H1 (cell line): Measurements from ENCODE around the gene TAS2R16. TPM values are rescaled to one million over a fixed set of nuclear protein-coding genes. Genes with fewer than 3 reads are reported as not detected.
A peak's percentile ranks its signal among the peaks of the same experiment; 100 is the strongest.

Experiments
- CTCF ChIA-PET: fragments of 300-600 bp; sonication (Branson Sonifier 250); formaldehyde crosslinking; loops from one replicate; lab custom pipeline; 2021; ENCODE audit not compliant: partially characterized antibody; lab: Charles Lee
- POLR2A ChIA-PET: fragments of 300-600 bp; sonication (Branson Sonifier 250); formaldehyde crosslinking; loops from one replicate; lab custom pipeline; 2021; ENCODE audit warnings: inconsistent platforms; ENCODE audit not compliant: partially characterized antibody; lab: Charles Lee
- DNase-seq, 2 experiments: peaks; one replicate each; pipeline versions ENCODE4 v3.0.0 to v3.0.0-alpha.2; 2010 to 2022; ENCODE audit warnings: low spot score in 2 of 2, low read depth in 1 of 2, mixed read lengths in 1 of 2
- FAIRE-seq: peaks from 2 replicates; lab custom pipeline; 2011; peaks lifted over from hg19 to GRCh38; lab: Jason Lieb, UNC
- H2AFZ ChIP-seq: 2 replicates; pipeline ENCODE4 v1.8.1; 2012; ENCODE audit warnings: low read length, inconsistent platforms
- H2AK5ac ChIP-seq: 2 replicates; pipeline ENCODE4 v1.6.1; 2013; ENCODE audit warnings: low read depth, low read length
- H2BK120ac ChIP-seq: replicated peaks from 2 replicates; pipeline ENCODE3; 2013; ENCODE audit warnings: low read depth, low read length, inconsistent platforms
- H2BK12ac ChIP-seq: 2 replicates; pipeline ENCODE4 v1.6.1; 2013; ENCODE audit warnings: low read depth, low read length
- H2BK15ac ChIP-seq: 2 replicates; pipeline ENCODE4 v1.6.1; 2013; ENCODE audit warnings: low read length
- H2BK20ac ChIP-seq: 2 replicates; pipeline ENCODE4 v1.6.1; 2013; ENCODE audit warnings: low read length
- H2BK5ac ChIP-seq: 2 replicates; pipeline ENCODE4 v1.6.1; 2013; ENCODE audit warnings: low read depth, low read length
- H3K14ac ChIP-seq: 2 replicates; pipeline ENCODE4 v1.6.1; 2013; ENCODE audit warnings: inconsistent platforms; ENCODE audit not compliant: insufficient read length
- H3K18ac ChIP-seq: 2 replicates; pipeline ENCODE4 v1.6.1; 2013; ENCODE audit warnings: low read length; ENCODE audit errors: extremely low read depth
- H3K23ac ChIP-seq: 2 replicates; pipeline ENCODE4 v1.6.1; 2013; ENCODE audit warnings: inconsistent platforms; ENCODE audit not compliant: insufficient read length
- H3K23me2 ChIP-seq: 2 replicates; pipeline ENCODE4 v1.6.1; 2013; ENCODE audit warnings: low read depth, low read length
- H3K27ac ChIP-seq: 2 replicates; pipeline ENCODE4 v1.6.1; 2011; ENCODE audit warnings: low read depth, low read length, inconsistent platforms
- H3K27me3 ChIP-seq, 4 experiments: replicated peaks in 1 of 4; 1 replicate in 1 of 4; 2 replicates in 3 of 4; pipeline versions ENCODE4 v1.6.1 to v1.8.1; 2011 to 2013; ENCODE audit warnings: low read length in 3 of 4, mild to moderate bottlenecking in 3 of 4, inconsistent platforms in 2 of 4, mixed read lengths in 2 of 4, moderate library complexity in 1 of 4; ENCODE audit not compliant: control insufficient read depth in 3 of 4, insufficient read depth in 3 of 4; ENCODE audit errors: extremely low read depth in 1 of 4
- H3K36me3 ChIP-seq, 4 experiments: 2 replicates each; pipeline versions ENCODE4 v1.6.1 to v1.8.1; 2011 to 2013; ENCODE audit warnings: mild to moderate bottlenecking in 4 of 4, low read length in 3 of 4, moderate library complexity in 2 of 4, control low read depth in 1 of 4, inconsistent platforms in 1 of 4; ENCODE audit not compliant: insufficient read depth in 4 of 4, control insufficient read depth in 2 of 4
- H3K4ac ChIP-seq: replicated peaks from 2 replicates; pipeline ENCODE3; 2013; ENCODE audit warnings: low read length, low read depth, mixed read lengths, inconsistent platforms; ENCODE audit not compliant: insufficient read length
- H3K4me1 ChIP-seq, 4 experiments: replicated peaks in 1 of 4; 1 replicate in 1 of 4; 2 replicates in 3 of 4; pipeline versions ENCODE4 v1.6.1 to v1.8.1; 2011 to 2013; ENCODE audit warnings: low read length in 3 of 4, inconsistent platforms in 2 of 4, mixed read lengths in 1 of 4; ENCODE audit not compliant: insufficient read depth in 4 of 4, control insufficient read depth in 3 of 4
- H3K4me2 ChIP-seq, 2 experiments: 2 replicates each; pipeline versions ENCODE4 v1.6.1 to v1.8.1; 2011 to 2013; ENCODE audit warnings: low read depth in 2 of 2, low read length in 2 of 2, control low read depth in 1 of 2, inconsistent platforms in 1 of 2, mild to moderate bottlenecking in 1 of 2; ENCODE audit not compliant: insufficient read depth in 1 of 2
- H3K4me3 ChIP-seq, 4 experiments: fragments of 200-600, 300-600 bp in 1 of 4; sonication (generic), shearing (Covaris generic), sonication (Bioruptor Twin) in 1 of 4; 2 replicates each; pipeline versions ENCODE4 v1.5.1 to v1.8.1; 2011 to 2016; ENCODE audit warnings: low read length in 4 of 4, low read depth in 3 of 4, control low read depth in 2 of 4, inconsistent platforms in 2 of 4, mild to moderate bottlenecking in 2 of 4, mixed read lengths in 1 of 4, moderate library complexity in 1 of 4; ENCODE audit not compliant: insufficient read depth in 2 of 4; ENCODE audit errors: extremely low read depth in 1 of 4
- H3K56ac ChIP-seq: replicated peaks from 2 replicates; pipeline ENCODE3; 2013; ENCODE audit warnings: low read depth, mild to moderate bottlenecking, mixed read lengths, low read length, inconsistent platforms; ENCODE audit not compliant: insufficient read length
- H3K79me1 ChIP-seq: 2 replicates; pipeline ENCODE4 v1.6.1; 2013; ENCODE audit warnings: low read depth, low read length, control low read depth
- H3K79me2 ChIP-seq, 2 experiments: 2 replicates each; pipeline versions ENCODE4 v1.6.1 to v1.8.1; 2012 to 2013; ENCODE audit warnings: low read length in 2 of 2, mild to moderate bottlenecking in 2 of 2, inconsistent platforms in 1 of 2; ENCODE audit not compliant: insufficient read depth in 2 of 2, control insufficient read depth in 1 of 2
- H3K9ac ChIP-seq, 4 experiments: replicated peaks in 1 of 4; 1 replicate in 1 of 4; 2 replicates in 3 of 4; pipeline versions ENCODE4 v1.6.1 to v1.8.1; 2011 to 2013; ENCODE audit warnings: low read depth in 3 of 4, low read length in 3 of 4, control low read depth in 2 of 4, mild to moderate bottlenecking in 2 of 4, moderate library complexity in 2 of 4, inconsistent platforms in 1 of 4; ENCODE audit errors: extremely low read depth in 1 of 4
- H3K9me3 ChIP-seq, 2 experiments: 2 replicates each; pipeline versions ENCODE4 v1.6.1 to v1.8.1; 2012 to 2013; ENCODE audit warnings: mild to moderate bottlenecking in 2 of 2, moderate library complexity in 2 of 2, control low read depth in 1 of 2, inconsistent platforms in 1 of 2, low read depth in 1 of 2, low read length in 1 of 2, mixed read lengths in 1 of 2; ENCODE audit not compliant: insufficient read depth in 2 of 2
- H4K20me1 ChIP-seq, 2 experiments: replicated peaks in 1 of 2; 2 replicates each; pipeline versions ENCODE3 to v1.8.1; 2011 to 2013; ENCODE audit warnings: inconsistent platforms in 2 of 2, low read length in 2 of 2, mild to moderate bottlenecking in 1 of 2; ENCODE audit not compliant: insufficient read depth in 2 of 2, control insufficient read depth in 1 of 2
- H4K5ac ChIP-seq: 2 replicates; pipeline ENCODE4 v1.6.1; 2013; ENCODE audit warnings: low read length, low read depth, mixed read lengths, inconsistent platforms; ENCODE audit not compliant: insufficient read length
- H4K8ac ChIP-seq: 2 replicates; pipeline ENCODE4 v1.8.0; 2013; ENCODE audit warnings: mild to moderate bottlenecking, moderate library complexity, low read length, inconsistent platforms; ENCODE audit not compliant: insufficient read depth; ENCODE audit errors: extremely low read depth
- H4K91ac ChIP-seq: replicated peaks from 2 replicates; pipeline ENCODE3; 2013; ENCODE audit warnings: low read length, mixed read lengths, inconsistent platforms; ENCODE audit not compliant: insufficient read length
- CREB1 ChIP-seq: IDR thresholded peaks from 2 replicates; pipeline ENCODE4 v1.6.1; 2012; ENCODE audit warnings: inconsistent platforms
- FOSL1 ChIP-seq: IDR thresholded peaks from 2 replicates; pipeline ENCODE4 v1.6.1; 2011; ENCODE audit warnings: mild to moderate bottlenecking, low read depth, low read length, moderate library complexity; ENCODE audit not compliant: insufficient read depth
- MAFK ChIP-seq: IDR thresholded peaks from 2 replicates; pipeline ENCODE4 v1.6.1; 2012; ENCODE audit warnings: low read depth, mild to moderate bottlenecking, improper control_type of control experiment, low read length
- PHF8 ChIP-seq: fragments of 200-600 bp; sonication (generic); conservative IDR thresholded peaks from 2 replicates; pipeline ENCODE4 v1.7.1; 2012; ENCODE audit warnings: low read depth, mild to moderate bottlenecking, inconsistent platforms, low read length, moderate library complexity
- POLR2AphosphoS5 ChIP-seq: IDR thresholded peaks from 2 replicates; pipeline ENCODE4 v1.6.1; 2011; ENCODE audit warnings: low read depth, low read length
- POU5F1 ChIP-seq: IDR thresholded peaks from 2 replicates; pipeline ENCODE4 v1.6.1; 2011; ENCODE audit warnings: low read depth, mild to moderate bottlenecking, low read length, moderate library complexity
- RBBP5 ChIP-seq: IDR thresholded peaks from 2 replicates; pipeline ENCODE4 v1.7.1; 2012; ENCODE audit warnings: low read depth, mild to moderate bottlenecking, inconsistent platforms, low read length, moderate library complexity, borderline replicate concordance
- RNF2 ChIP-seq: fragments of 200-900, 300-1000 bp; sonication (generic); IDR thresholded peaks from 2 replicates; pipeline ENCODE4 v1.7.1; 2016; ENCODE audit warnings: borderline replicate concordance, low read depth, mild to moderate bottlenecking, antibody characterized with exemption, low read length; ENCODE audit not compliant: poor library complexity, severe bottlenecking; ENCODE audit errors: missing control alignments
- WGBS, 2 experiments: shearing (Covaris generic) in 1 of 2; methylation state at CpG; one replicate each; pipeline versions ENCODE4 v1.1.6 to v1.1.7; 2013 to 2015; ENCODE audit warnings: low lambda C conversion rate in 2 of 2, mixed read lengths in 2 of 2, inconsistent platforms in 1 of 2, low coverage in 1 of 2, missing lambda C conversion rate in 1 of 2; ENCODE audit not compliant: insufficient replicate concordance in 2 of 2, insufficient coverage in 1 of 2, insufficient read length in 1 of 2; ENCODE audit errors: extremely low coverage in 1 of 2, missing lambda C conversion rate in 1 of 2; 5-methylcytosine and 5-hydroxymethylcytosine counted together
- polyA plus RNA-seq, 7 experiments: library from polyadenylated mRNA; depleted of rRNA in 3 of 7; stranded (reverse) in 5 of 7; unstranded in 2 of 7; fragments of >200 nt in 5 of 7; fragments of 200-250 nt in 2 of 7; gene quantifications; 1 replicate in 5 of 7; 2 replicates in 1 of 7; 4 replicates in 1 of 7; pipeline versions ENCODE4 v1.2.1 to v1.2.3, GENCODE V29; 2011 to 2013; ENCODE audit warnings: missing spikeins in 2 of 7, mixed read lengths in 2 of 7
- total RNA-seq: library from RNA; stranded (reverse); fragmentation: NEBNext Ultra II Directional; extraction: Animal tissue kit (Norgen Biotek cat#: 25700); gene quantifications from 2 replicates; pipeline ENCODE4 v1.2.1, GENCODE V29; 2021
- TF ChIP-seq, protein P1 (sequence below): IDR thresholded peaks from 2 replicates; pipeline ENCODE4 v1.6.1; 2012; ENCODE audit warnings: low read length, inconsistent platforms
- TF ChIP-seq, protein P2 (sequence below): IDR thresholded peaks from 2 replicates; pipeline ENCODE4 v1.6.1; 2011; ENCODE audit warnings: low read length, improper control_type of control experiment
- TF ChIP-seq, protein P3 (sequence below): IDR thresholded peaks from 2 replicates; pipeline ENCODE4 v1.6.1; 2012; ENCODE audit warnings: inconsistent platforms

The TAS2R16 gene
- total and polyA plus RNA-seq, 2 of the 8 experiments (the other 6 are each of a cell fraction or from before 2014, with no cell fraction given), result not detected

DNA sequence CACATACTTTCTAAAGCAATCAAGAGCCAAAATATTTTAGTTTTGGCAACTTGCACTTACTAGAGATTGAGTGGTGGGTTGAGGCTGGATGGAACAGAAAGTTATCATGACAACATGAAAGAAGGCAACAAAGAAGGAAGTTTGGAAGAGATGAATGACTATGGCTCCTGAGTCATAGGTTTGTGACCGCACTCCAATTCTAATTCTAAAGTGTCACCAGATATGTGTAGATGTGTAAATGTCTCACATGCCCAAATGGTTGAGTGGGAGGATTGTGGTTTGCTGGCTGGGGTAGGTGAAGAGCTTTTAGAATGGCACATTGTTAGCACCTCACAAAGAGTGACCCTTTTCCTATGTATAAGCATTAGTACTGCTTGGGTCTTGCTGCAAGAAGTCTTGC, 20.2 kb downstream of the TAS2R16 start:
- no peak overlapping the region for H3K27ac ChIP-seq
- FAIRE-seq (no peak), DNase-seq (no peak)
- H4K20me1 ChIP-seq, result no peaks in the 10 kb centered on the region
- H3K4me2 ChIP-seq, result no peak overlapping the region
- no peak overlapping the region for H3K4me3 ChIP-seq
- H3K23me2 ChIP-seq, result no peaks in the 10 kb centered on the region
- H4K8ac ChIP-seq, result no peak overlapping the region
- H2BK120ac ChIP-seq, result no peak overlapping the region
- no peak overlapping the region for H3K56ac ChIP-seq
- H2AFZ ChIP-seq, result no peak overlapping the region
- H3K36me3 ChIP-seq, result no peaks in the 10 kb centered on the region
- H3K27me3 ChIP-seq, result no peaks in the 10 kb centered on the region
- H2BK20ac ChIP-seq, result no peak overlapping the region
- H3K14ac ChIP-seq, result no peak overlapping the region
- H3K18ac ChIP-seq, result no peak overlapping the region
- H2BK5ac ChIP-seq, result no peak overlapping the region
- H3K4me1 ChIP-seq, result peaks cover 0 to 3% (median 0%) of the 10 kb centered on the region in 4 experiments; a peak in 1 of 7 replicates
- H4K5ac ChIP-seq, result no peak overlapping the region
- 100% methylated on average over 1 of the region's 1 CpG; no CpG with 5 or more reads in 1 of the 2 experiments for WGBS, 2 experiments
- H3K23ac ChIP-seq, result peak overlapping the region; percentile 94
- no peaks in the 10 kb centered on the region for H3K79me2 ChIP-seq
- no peak overlapping the region for H3K4ac ChIP-seq
- no peak overlapping the region for H2AK5ac ChIP-seq
- no peak overlapping the region for H4K91ac ChIP-seq
- no peak overlapping the region for H2BK12ac ChIP-seq
- H3K9me3 ChIP-seq, result no peaks in the 10 kb centered on the region
- no peaks in the 10 kb centered on the region for H3K79me1 ChIP-seq
- ChIA-PET CTCF (no interaction called here), POLR2A (no interaction called here)
- no peak overlapping the region for H2BK15ac ChIP-seq
- H3K9ac ChIP-seq, result no peak overlapping the region
- TF ChIP-seq PHF8 (no peak), POU5F1 (no peak), CREB1 (no peak), MAFK (no peak), POLR2AphosphoS5 (no peak), FOSL1 (no peak), RBBP5 (no peak), RNF2 (no peak)
- TF ChIP-seq, protein P1, sequence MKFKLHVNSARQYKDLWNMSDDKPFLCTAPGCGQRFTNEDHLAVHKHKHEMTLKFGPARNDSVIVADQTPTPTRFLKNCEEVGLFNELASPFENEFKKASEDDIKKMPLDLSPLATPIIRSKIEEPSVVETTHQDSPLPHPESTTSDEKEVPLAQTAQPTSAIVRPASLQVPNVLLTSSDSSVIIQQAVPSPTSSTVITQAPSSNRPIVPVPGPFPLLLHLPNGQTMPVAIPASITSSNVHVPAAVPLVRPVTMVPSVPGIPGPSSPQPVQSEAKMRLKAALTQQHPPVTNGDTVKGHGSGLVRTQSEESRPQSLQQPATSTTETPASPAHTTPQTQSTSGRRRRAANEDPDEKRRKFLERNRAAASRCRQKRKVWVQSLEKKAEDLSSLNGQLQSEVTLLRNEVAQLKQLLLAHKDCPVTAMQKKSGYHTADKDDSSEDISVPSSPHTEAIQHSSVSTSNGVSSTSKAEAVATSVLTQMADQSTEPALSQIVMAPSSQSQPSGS, result no peak
- TF ChIP-seq, protein P2, sequence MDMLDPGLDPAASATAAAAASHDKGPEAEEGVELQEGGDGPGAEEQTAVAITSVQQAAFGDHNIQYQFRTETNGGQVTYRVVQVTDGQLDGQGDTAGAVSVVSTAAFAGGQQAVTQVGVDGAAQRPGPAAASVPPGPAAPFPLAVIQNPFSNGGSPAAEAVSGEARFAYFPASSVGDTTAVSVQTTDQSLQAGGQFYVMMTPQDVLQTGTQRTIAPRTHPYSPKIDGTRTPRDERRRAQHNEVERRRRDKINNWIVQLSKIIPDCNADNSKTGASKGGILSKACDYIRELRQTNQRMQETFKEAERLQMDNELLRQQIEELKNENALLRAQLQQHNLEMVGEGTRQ, result no peak
- TF ChIP-seq, protein P3, sequence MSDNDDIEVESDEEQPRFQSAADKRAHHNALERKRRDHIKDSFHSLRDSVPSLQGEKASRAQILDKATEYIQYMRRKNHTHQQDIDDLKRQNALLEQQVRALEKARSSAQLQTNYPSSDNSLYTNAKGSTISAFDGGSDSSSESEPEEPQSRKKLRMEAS, result no peak
